Measurements from ENCODE around the gene SRPX. TPM values are rescaled to one million over a fixed set of nuclear protein-coding genes. Genes with fewer than 3 reads are reported as not detected.

Gene SRPX, protein sequence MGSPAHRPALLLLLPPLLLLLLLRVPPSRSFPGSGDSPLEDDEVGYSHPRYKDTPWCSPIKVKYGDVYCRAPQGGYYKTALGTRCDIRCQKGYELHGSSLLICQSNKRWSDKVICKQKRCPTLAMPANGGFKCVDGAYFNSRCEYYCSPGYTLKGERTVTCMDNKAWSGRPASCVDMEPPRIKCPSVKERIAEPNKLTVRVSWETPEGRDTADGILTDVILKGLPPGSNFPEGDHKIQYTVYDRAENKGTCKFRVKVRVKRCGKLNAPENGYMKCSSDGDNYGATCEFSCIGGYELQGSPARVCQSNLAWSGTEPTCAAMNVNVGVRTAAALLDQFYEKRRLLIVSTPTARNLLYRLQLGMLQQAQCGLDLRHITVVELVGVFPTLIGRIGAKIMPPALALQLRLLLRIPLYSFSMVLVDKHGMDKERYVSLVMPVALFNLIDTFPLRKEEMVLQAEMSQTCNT
- total RNA-seq = 100 to 1,000 TPM in 1 of 2 donors, 10 to 100 TPM in 1; 74.8 to 110 TPM
- polyA plus RNA-seq = 10 to 100 TPM; 14.1 to 39.8 TPM
- long read RNA-seq, donor 1, transcript SRPX-201 (10 exons, 1,874 nt) = major isoform, 740 of 1,024 reads
- long read RNA-seq, donor 1, transcript SRPX-206 (9 exons, 1,842 nt) = minor isoform, 181 of 1,024 reads
- long read RNA-seq, donor 1, transcript SRPX-205 (9 exons, 1,780 nt) = minor isoform, 23 of 1,024 reads
- long read RNA-seq, donor 1, partial matches to known transcripts = 36 of 1,024 reads
- long read RNA-seq, donor 1, other reads (novel, unspliced or antisense) = 42 of 1,024 reads
- long read RNA-seq, donor 2, transcript SRPX-201 (10 exons, 1,874 nt) = major isoform, 49 of 84 reads
- long read RNA-seq, donor 2, transcript SRPX-206 (9 exons, 1,842 nt) = minor isoform, 19 of 84 reads
- long read RNA-seq, donor 2, partial matches to known transcripts = 12 of 84 reads
- long read RNA-seq, donor 2, other reads (novel, unspliced or antisense) = 3 of 84 reads

DNA sequence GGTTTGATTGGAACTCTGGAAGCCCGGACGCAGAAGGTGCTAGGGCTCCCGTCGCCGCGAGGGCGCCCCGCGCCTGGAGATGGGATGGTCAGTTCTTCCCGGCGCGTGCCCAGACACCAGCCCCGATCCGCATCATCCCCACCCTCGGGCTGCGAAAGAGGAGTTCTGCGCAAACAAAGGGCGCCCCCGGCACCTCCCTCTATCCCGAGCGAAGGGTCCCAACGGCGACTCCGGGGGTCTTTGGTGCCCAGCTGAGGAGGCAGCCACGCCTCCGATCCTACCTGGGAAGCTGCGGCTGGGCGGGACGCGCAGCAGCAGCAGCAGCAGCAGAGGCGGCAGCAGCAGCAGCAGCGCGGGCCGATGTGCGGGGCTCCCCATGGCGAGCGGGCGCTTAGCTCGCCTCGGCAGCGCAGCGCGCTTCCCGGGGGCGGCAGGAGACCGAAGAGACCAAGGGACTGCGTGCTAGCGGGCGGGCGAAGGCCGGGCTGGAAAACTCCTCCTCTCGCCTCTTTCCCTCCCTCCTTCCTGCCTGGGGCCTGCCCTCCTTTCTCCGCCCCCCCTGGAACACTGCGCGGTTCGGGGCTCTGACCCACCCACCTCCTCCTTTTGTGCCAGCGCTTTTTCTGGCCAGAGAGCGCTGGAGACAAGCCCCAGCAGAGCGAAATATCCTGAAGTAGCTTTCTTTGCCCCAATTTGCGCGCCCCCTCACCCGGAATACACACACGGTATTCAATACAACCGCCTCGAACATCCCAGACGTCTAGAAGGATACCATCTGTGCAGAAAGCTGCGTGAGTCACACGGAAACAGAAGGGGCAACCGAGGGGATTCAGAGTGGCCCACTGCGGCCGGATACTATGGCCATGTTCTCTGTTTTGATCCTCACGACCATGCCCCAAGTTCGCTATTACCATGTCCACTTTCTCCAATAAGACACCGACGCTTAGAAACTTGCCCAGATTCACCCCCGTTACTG, at the start of gene SRPX:
Gene SRPX, minus strand, starts transcription at position 457 of the 976 bp plus-strand sequence. Its CDS starts 79 bp downstream, at position 378.
- no peaks in the 10 kb centered on the region for H3K4me1 ChIP-seq (ENCODE audit: control insufficient read depth in 1 of 2, insufficient read depth in 2 of 2, low read length in 2 of 2)
- H3K9me3 ChIP-seq (ENCODE audit: control insufficient read depth, low read length) = no peaks in the 10 kb centered on the region
- H3K36me3 ChIP-seq (ENCODE audit: control insufficient read depth in 1 of 2, insufficient read depth in 2 of 2, low read length in 1 of 2) = no peaks in the 10 kb centered on the region
- intact Hi-C loops (cut with DNase I) = loop anchor here in 1 of 2 donors (10.0 kb wide), 1 partner anchor 104 kb away; the partner anchor contains the start of gene RPGR
- WGBS, 2 donors = 6 to 37% methylated on average over 48 to 76 of the region's 76 CpGs
- peak; percentile 71 for ATAC-seq (ENCODE audit: low FRiP score)
- peak within 1 kb of the TSS; percentile 36 to 93 for H3K4me3 ChIP-seq (ENCODE audit: low read length in 2 of 2)
- peak; percentile 51 to 79 for DNase-seq
- H3K27ac ChIP-seq (ENCODE audit: low read depth in 1 of 2, low read length in 2 of 2) = no peak within 1 kb of the TSS
- H3K27me3 ChIP-seq (ENCODE audit: control insufficient read depth in 1 of 2, insufficient read depth in 2 of 2, low read length in 1 of 2) = no peaks in the 10 kb centered on the region

DNA sequence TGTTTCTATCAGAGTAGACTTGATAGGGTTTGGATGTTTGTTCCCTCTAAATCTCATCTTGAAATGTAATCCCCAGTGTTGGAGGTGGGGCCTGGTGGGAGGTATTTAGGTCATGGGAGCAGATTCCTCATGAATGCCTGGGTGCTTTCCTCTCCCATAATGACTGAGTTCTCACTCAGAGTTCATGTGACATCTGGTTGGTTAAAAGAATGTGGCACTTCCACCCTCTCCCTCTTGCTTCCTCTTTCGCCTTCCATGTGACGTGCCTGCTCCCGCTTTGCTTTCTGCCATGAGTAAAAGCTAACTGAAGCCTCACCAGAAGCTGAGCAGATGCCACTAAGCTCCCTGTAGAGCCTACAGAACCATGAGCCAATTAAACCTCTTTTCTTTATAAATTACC, 47.3 kb upstream of the SRPX start:
- ATAC-seq (ENCODE audit: low FRiP score) (no peak), DNase-seq (no peak)
- intact Hi-C loops (cut with DNase I) = no loop called here
- no peaks in the 10 kb centered on the region for H3K9me3 ChIP-seq (ENCODE audit: control insufficient read depth, low read length)
- no peak overlapping the region for H3K27ac ChIP-seq (ENCODE audit: low read depth in 1 of 2, low read length in 2 of 2)
- no peaks in the 10 kb centered on the region for H3K27me3 ChIP-seq (ENCODE audit: control insufficient read depth in 1 of 2, insufficient read depth in 2 of 2, low read length in 1 of 2)
- no peaks in the 10 kb centered on the region for H3K4me1 ChIP-seq (ENCODE audit: control insufficient read depth in 1 of 2, insufficient read depth in 2 of 2, low read length in 2 of 2)
- no peak overlapping the region for H3K4me3 ChIP-seq (ENCODE audit: low read length in 2 of 2)
- WGBS, 2 donors = 90 to 96% methylated on average over 3 of the region's 3 CpGs
- no peaks in the 10 kb centered on the region for H3K36me3 ChIP-seq (ENCODE audit: control insufficient read depth in 1 of 2, insufficient read depth in 2 of 2, low read length in 1 of 2)

DNA sequence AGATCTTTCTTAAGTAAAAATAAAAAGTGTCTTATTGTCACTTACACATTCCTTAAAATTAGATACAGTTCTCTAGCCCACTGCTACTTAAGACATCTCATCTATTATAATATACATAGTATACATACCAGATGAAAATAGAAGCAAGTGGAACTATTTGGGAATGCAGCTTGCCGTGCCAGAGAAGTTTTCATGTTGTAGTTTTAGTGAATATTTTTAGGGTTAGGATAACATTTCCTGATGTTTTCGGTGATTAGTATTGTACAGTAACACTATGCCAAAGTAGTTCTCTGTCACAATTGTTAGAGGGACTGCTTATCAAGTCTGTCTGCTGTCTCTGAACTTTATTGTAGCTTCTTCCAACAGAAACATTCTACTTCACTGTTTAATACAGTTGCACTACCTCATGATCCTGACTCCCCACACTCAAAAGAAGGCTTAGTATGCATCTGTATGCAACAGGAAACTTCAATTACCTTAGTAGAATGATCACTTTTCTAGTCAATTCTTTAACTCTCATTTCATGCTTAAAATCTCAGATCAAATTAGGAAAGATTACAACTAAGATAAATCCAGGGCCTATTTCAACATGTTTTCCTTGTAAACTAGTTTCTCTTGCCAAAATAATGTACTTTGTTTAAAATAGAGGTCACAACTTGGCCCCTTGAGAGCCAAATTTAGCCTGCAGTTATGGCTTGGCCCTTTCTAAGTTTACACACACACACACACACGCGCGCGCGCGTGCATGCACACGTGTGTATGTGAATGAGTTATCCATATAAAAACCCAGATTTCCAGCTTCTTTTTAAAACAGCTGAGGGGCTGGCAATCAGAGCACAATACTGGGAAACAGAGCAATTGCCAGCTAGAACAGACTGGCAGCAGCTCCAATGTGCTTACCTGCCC, 42.3 kb upstream of the SRPX start:
- H3K4me1 ChIP-seq (ENCODE audit: control insufficient read depth in 1 of 2, insufficient read depth in 2 of 2, low read length in 2 of 2) = no peaks in the 10 kb centered on the region
- WGBS, 2 donors = 10 to 24% methylated on average over 9 of the region's 9 CpGs

DNA sequence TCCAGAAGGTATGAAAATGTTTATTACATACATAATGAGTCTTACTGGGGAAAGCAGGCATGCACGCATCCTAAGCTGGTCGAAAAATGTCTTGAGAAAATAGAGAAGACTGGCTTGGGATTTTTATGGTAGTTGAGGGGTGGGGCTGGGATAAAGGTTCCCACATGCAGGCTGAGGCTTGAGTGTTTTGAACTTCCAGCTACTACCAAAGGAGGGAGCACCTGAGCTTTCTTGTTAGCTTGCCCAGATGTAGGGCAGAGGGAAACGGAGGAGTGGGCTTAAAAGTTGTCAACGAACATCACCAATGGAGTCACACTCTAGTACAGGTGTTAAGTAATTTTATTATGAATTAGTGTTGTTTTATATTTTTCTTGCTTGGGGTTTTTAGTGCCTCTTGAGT, 39.6 kb upstream of the SRPX start:
- H3K4me1 ChIP-seq (ENCODE audit: control insufficient read depth in 1 of 2, insufficient read depth in 2 of 2, low read length in 2 of 2) = no peaks in the 10 kb centered on the region
- intact Hi-C loops (cut with DNase I) = no loop called here
- 58 to 84% methylated on average over 4 of the region's 4 CpGs for WGBS, 2 donors
- no peak overlapping the region for H3K27ac ChIP-seq (ENCODE audit: low read depth in 1 of 2, low read length in 2 of 2)
- H3K4me3 ChIP-seq (ENCODE audit: low read length in 2 of 2) = no peak overlapping the region
- ATAC-seq (ENCODE audit: low FRiP score) (no peak), DNase-seq (no peak)
- H3K9me3 ChIP-seq (ENCODE audit: control insufficient read depth, low read length) = no peaks in the 10 kb centered on the region
- H3K36me3 ChIP-seq (ENCODE audit: control insufficient read depth in 1 of 2, insufficient read depth in 2 of 2, low read length in 1 of 2) = no peaks in the 10 kb centered on the region
- H3K27me3 ChIP-seq (ENCODE audit: control insufficient read depth in 1 of 2, insufficient read depth in 2 of 2, low read length in 1 of 2) = no peaks in the 10 kb centered on the region

More for the DNA sequence above, 42.3 kb upstream of the SRPX start:
- Histone ChIP-seq H3K4me3 (ENCODE audit: low read length in 2 of 2) (no peak overlapping the region), H3K27ac (ENCODE audit: low read depth in 1 of 2, low read length in 2 of 2) (no peak overlapping the region), H3K36me3 (ENCODE audit: control insufficient read depth in 1 of 2, insufficient read depth in 2 of 2, low read length in 1 of 2) (no peaks in the 10 kb centered on the region), H3K9me3 (ENCODE audit: control insufficient read depth, low read length) (no peaks in the 10 kb centered on the region), H3K27me3 (ENCODE audit: control insufficient read depth in 1 of 2, insufficient read depth in 2 of 2, low read length in 1 of 2) (no peaks in the 10 kb centered on the region)
- intact Hi-C loops (cut with DNase I) = no loop called here
- DNase-seq = no peak
- ATAC-seq (ENCODE audit: low FRiP score) = no peak

DNA sequence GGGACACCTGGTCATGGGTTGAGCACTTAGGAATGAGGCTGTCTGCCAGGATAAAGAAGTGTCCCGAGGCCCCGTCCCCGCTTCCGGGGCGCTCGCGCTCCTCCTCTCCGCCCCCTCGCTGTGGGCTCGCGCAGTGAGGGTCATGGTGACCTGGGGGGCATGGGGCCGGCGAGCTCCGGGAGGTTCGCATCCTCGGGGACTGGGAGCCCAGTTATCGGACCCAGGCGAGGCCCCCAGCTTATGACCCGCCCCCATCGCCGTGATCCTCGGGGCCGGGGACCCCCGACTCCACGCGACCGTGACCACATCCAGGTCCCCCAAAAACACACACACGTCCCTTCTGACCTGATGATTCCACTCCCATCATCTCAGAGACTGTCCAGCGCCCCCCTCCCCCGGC, 35.3 kb upstream of the SRPX start:
- Histone ChIP-seq H3K4me1 (ENCODE audit: control insufficient read depth in 1 of 2, insufficient read depth in 2 of 2, low read length in 2 of 2) (no peaks in the 10 kb centered on the region), H3K4me3 (ENCODE audit: low read length in 2 of 2) (no peak overlapping the region), H3K36me3 (ENCODE audit: control insufficient read depth in 1 of 2, insufficient read depth in 2 of 2, low read length in 1 of 2) (no peaks in the 10 kb centered on the region), H3K27ac (ENCODE audit: low read depth in 1 of 2, low read length in 2 of 2) (no peak overlapping the region), H3K9me3 (ENCODE audit: control insufficient read depth, low read length) (no peaks in the 10 kb centered on the region), H3K27me3 (ENCODE audit: control insufficient read depth in 1 of 2, insufficient read depth in 2 of 2, low read length in 1 of 2) (no peaks in the 10 kb centered on the region)
- DNase-seq = no peak
- WGBS, 2 donors = 77 to 96% methylated on average over 30 of the region's 30 CpGs
- intact Hi-C loops (cut with DNase I) = no loop called here
- ATAC-seq (ENCODE audit: low FRiP score) = peak; percentile 11

DNA sequence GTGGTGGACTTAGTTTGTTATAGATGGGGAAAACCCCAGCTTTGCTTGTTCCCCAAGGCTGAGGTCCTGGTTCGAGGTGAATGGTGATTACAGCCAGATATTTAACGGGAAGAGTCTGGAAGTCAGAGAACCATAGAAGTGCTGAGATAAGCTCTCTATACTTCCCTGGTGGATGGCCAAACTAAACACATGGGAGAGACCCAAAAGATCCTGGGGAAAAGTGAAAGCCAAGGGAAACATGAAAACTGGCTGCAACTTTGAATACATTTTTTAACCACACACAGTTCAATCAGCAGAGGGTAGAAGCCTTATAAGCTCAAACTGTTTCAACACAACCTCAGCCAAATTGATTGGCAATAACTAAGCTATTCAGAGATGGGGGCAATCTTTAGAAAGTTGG, 29.3 kb upstream of the SRPX start:
- intact Hi-C loops (cut with DNase I) = no loop called here
- H3K27me3 ChIP-seq (ENCODE audit: control insufficient read depth in 1 of 2, insufficient read depth in 2 of 2, low read length in 1 of 2) = no peaks in the 10 kb centered on the region
- H3K36me3 ChIP-seq (ENCODE audit: control insufficient read depth in 1 of 2, insufficient read depth in 2 of 2, low read length in 1 of 2) = no peaks in the 10 kb centered on the region
- no peak for DNase-seq
- H3K4me3 ChIP-seq (ENCODE audit: low read length in 2 of 2) = no peak overlapping the region
- no peaks in the 10 kb centered on the region for H3K9me3 ChIP-seq (ENCODE audit: control insufficient read depth, low read length)
- 6 to 16% methylated on average over 2 of the region's 2 CpGs for WGBS, 2 donors
- H3K4me1 ChIP-seq (ENCODE audit: control insufficient read depth in 1 of 2, insufficient read depth in 2 of 2, low read length in 2 of 2) = no peaks in the 10 kb centered on the region
- H3K27ac ChIP-seq (ENCODE audit: low read depth in 1 of 2, low read length in 2 of 2) = no peak overlapping the region
- no peak for ATAC-seq (ENCODE audit: low FRiP score)

DNA sequence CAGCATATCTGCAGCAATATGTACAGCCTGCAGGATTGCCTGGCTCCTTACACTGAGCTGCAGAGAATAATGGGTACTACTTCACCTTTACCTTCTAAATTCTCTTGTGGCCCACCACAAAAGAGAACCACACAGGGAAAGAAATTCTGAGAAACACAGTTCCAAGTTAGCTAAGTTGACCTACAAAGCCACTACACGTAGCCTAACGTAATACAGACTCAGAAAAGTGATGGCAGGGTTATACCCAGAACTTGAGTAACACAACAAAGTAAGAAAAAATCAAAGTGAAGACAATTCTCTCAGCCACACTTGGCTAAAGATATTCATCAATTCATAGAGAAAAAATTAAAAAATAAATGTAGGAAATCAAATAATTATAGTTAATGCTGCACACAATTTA, 26.4 kb upstream of the SRPX start:
- WGBS, 2 donors = 77 to 84% methylated on average over 2 of the region's 2 CpGs
- no peak for ATAC-seq (ENCODE audit: low FRiP score)

More for the DNA sequence above, 26.4 kb upstream of the SRPX start:
- Histone ChIP-seq H3K27ac (ENCODE audit: low read depth in 1 of 2, low read length in 2 of 2) (no peak overlapping the region), H3K36me3 (ENCODE audit: control insufficient read depth in 1 of 2, insufficient read depth in 2 of 2, low read length in 1 of 2) (no peaks in the 10 kb centered on the region), H3K4me1 (ENCODE audit: control insufficient read depth in 1 of 2, insufficient read depth in 2 of 2, low read length in 2 of 2) (no peaks in the 10 kb centered on the region), H3K27me3 (ENCODE audit: control insufficient read depth in 1 of 2, insufficient read depth in 2 of 2, low read length in 1 of 2) (no peaks in the 10 kb centered on the region), H3K9me3 (ENCODE audit: control insufficient read depth, low read length) (no peaks in the 10 kb centered on the region), H3K4me3 (ENCODE audit: low read length in 2 of 2) (no peak overlapping the region)
- intact Hi-C loops (cut with DNase I) = no loop called here
- no peak for DNase-seq
